GM21825 (cell line): ENCODE measurements around the gene ARMC2.
"Not testable (repeated sequence)": the region's sequence is repeated elsewhere in the genome, so short reads cannot be mapped to it uniquely, and the experiment has no call there.

Source experiments
- ATAC-seq: cut with Tn5 transposase; IDR thresholded peaks from one replicate; pipeline ENCODE4 v1.9.1; 2021; ENCODE audit warnings: mild to moderate bottlenecking, moderate library complexity; ENCODE audit not compliant: unreplicated experiment

ARMC2 gene

GRCh38 chr6:108848116-108848868 is at the start of gene ARMC2:
Gene ARMC2 (plus strand): TSS chr6:108848422. CDS start chr6:108854268, 5,846 bp downstream.
- ATAC-seq = peak; percentile 95

GRCh38 chr6:108798670-108799353 is 49.4 kb upstream of the ARMC2 start:
- ATAC-seq = no peak

GRCh38 chr6:108799354-108799717 is 48.9 kb upstream of the ARMC2 start:
- no peak for ATAC-seq

GRCh38 chr6:108799791-108800190 is 48.4 kb upstream of the ARMC2 start:
- no peak for ATAC-seq

GRCh38 chr6:108800427-108800864 is 47.8 kb upstream of the ARMC2 start:
- no peak for ATAC-seq

- ATAC-seq = no peak
Observed at GRCh38 chr6:108801366-108801765, 46.9 kb upstream of the ARMC2 start.

GRCh38 chr6:108803982-108804490 is 44.2 kb upstream of the ARMC2 start:
- no peak for ATAC-seq

- ATAC-seq = no peak
Observed at GRCh38 chr6:108804956-108805355, 43.3 kb upstream of the ARMC2 start.

GRCh38 chr6:108805611-108806167 is 42.5 kb upstream of the ARMC2 start:
- peak; percentile 76 for ATAC-seq

GRCh38 chr6:108806171-108806570 is 42.1 kb upstream of the ARMC2 start:
- no peak for ATAC-seq

GRCh38 chr6:108806665-108807064 is 41.6 kb upstream of the ARMC2 start:
- no peak for ATAC-seq

GRCh38 chr6:108807928-108808327 is 40.3 kb upstream of the ARMC2 start:
- no peak for ATAC-seq

- ATAC-seq = no peak
Observed at GRCh38 chr6:108809211-108809610, 39.0 kb upstream of the ARMC2 start.

GRCh38 chr6:108810057-108810643 is 38.1 kb upstream of the ARMC2 start:
- ATAC-seq = no peak

- ATAC-seq = no peak
Observed at GRCh38 chr6:108811490-108811889, 36.7 kb upstream of the ARMC2 start.

GRCh38 chr6:108813218-108813617 is 35.0 kb upstream of the ARMC2 start:
- ATAC-seq = not testable (repeated sequence)

- not testable (repeated sequence) for ATAC-seq
Observed at GRCh38 chr6:108817276-108817675, 30.9 kb upstream of the ARMC2 start.

- ATAC-seq = no peak
Observed at GRCh38 chr6:108820006-108820405, 28.2 kb upstream of the ARMC2 start.

GRCh38 chr6:108822401-108822800 is 25.8 kb upstream of the ARMC2 start:
- no peak for ATAC-seq

- ATAC-seq = no peak
Observed at GRCh38 chr6:108825326-108825725, 22.9 kb upstream of the ARMC2 start.

GRCh38 chr6:108831104-108831503 is 17.1 kb upstream of the ARMC2 start:
- no peak for ATAC-seq
